Mammary epithelial cell (primary cell): ENCODE measurements around the gene ANKS6.

Source experiments
- CTCF ChIP-seq, 2 donors: IDR thresholded peaks in 1 of 2; conservative IDR thresholded peaks in 1 of 2; 2 replicates each; pipeline ENCODE4 v1.5.1; 2011 to 2012; ENCODE audit warnings: inconsistent platforms in 2 of 2, low read length in 2 of 2, mild to moderate bottlenecking in 2 of 2, control low read depth in 1 of 2, low read depth in 1 of 2; ENCODE audit not compliant: insufficient read depth in 1 of 2; ENCODE audit errors: extremely low read depth in 1 of 2
- EZH2 ChIP-seq: IDR thresholded peaks from 2 replicates; pipeline ENCODE4 v1.6.1; 2012; ENCODE audit warnings: low read length, inconsistent platforms, borderline replicate concordance

GRCh38 chr9:98768344-98768743, 28.0 kb downstream of the ANKS6 start:
- no peak for TF ChIP-seq CTCF (conservative IDR thresholded peaks at IDR 0.05 in 1 of 2, IDR thresholded peaks at IDR 0.05 in 1 of 2; ENCODE audit: extremely low read depth in 1 of 2, insufficient read depth in 1 of 2, low read depth in 1 of 2, low read length in 2 of 2)
- no peak for TF ChIP-seq EZH2
